ENCODE measurements around the gene DCAF8L1.
"Not testable (repeated sequence)": the region's sequence is repeated elsewhere in the genome, so short reads cannot be mapped to it uniquely, and the experiment has no call there.

The DCAF8L1 gene

GRCh38 chrX:27981349-27981748, at the start of gene DCAF8L1:
TSS of gene DCAF8L1 (minus strand) at chrX:27981449. CDS start at chrX:27981334, 115 bp downstream.
- DNase-seq (ENCODE audit: low read depth in 1 of 2, low spot score in 1 of 2): no peak

GRCh38 chrX:28022371-28022770, 41.1 kb upstream of the DCAF8L1 start:
- DNase-seq (ENCODE audit: low read depth in 1 of 2, low spot score in 1 of 2): no peak

GRCh38 chrX:28016823-28017222, 35.6 kb upstream of the DCAF8L1 start:
- DNase-seq (ENCODE audit: low read depth in 1 of 2, low spot score in 1 of 2): no peak

GRCh38 chrX:28015993-28016392, 34.7 kb upstream of the DCAF8L1 start:
- DNase-seq (ENCODE audit: low read depth in 1 of 2, low spot score in 1 of 2): no peak

- no peak for DNase-seq (ENCODE audit: low read depth in 1 of 2, low spot score in 1 of 2)
These were observed 29.6 kb upstream of the DCAF8L1 start for GRCh38 chrX:28010875-28011274.

- no peak for DNase-seq (ENCODE audit: low read depth in 1 of 2, low spot score in 1 of 2)
These were observed 17.4 kb upstream of the DCAF8L1 start for GRCh38 chrX:27998666-27999065.

GRCh38 chrX:27997622-27998021, 16.4 kb upstream of the DCAF8L1 start:
- DNase-seq (ENCODE audit: low read depth in 1 of 2, low spot score in 1 of 2): no peak

GRCh38 chrX:27996132-27996531, 14.9 kb upstream of the DCAF8L1 start:
- DNase-seq (ENCODE audit: low read depth in 1 of 2, low spot score in 1 of 2): no peak

- no peak for DNase-seq (ENCODE audit: low read depth in 1 of 2, low spot score in 1 of 2)
These were observed 14.4 kb upstream of the DCAF8L1 start for GRCh38 chrX:27995611-27996010.

GRCh38 chrX:27987862-27988646, 6.8 kb upstream of the DCAF8L1 start:
- no peak for DNase-seq (ENCODE audit: low read depth in 1 of 2, low spot score in 1 of 2)

- DNase-seq (ENCODE audit: low read depth in 1 of 2, low spot score in 1 of 2): not testable (repeated sequence)
These were observed 4.3 kb downstream of the DCAF8L1 start for GRCh38 chrX:27976934-27977333.

- DNase-seq (ENCODE audit: low read depth in 1 of 2, low spot score in 1 of 2): no peak
These were observed 5.0 kb downstream of the DCAF8L1 start for GRCh38 chrX:27976284-27976683.

- DNase-seq (ENCODE audit: low read depth in 1 of 2, low spot score in 1 of 2): no peak
These were observed 12.4 kb downstream of the DCAF8L1 start for GRCh38 chrX:27968878-27969277.

- DNase-seq (ENCODE audit: low read depth in 1 of 2, low spot score in 1 of 2): no peak
These were observed 12.9 kb downstream of the DCAF8L1 start for GRCh38 chrX:27968352-27968751.

- DNase-seq (ENCODE audit: low read depth in 1 of 2, low spot score in 1 of 2): no peak
These were observed 14.3 kb downstream of the DCAF8L1 start for GRCh38 chrX:27966955-27967354.

GRCh38 chrX:27966492-27966891, 14.8 kb downstream of the DCAF8L1 start:
- no peak for DNase-seq (ENCODE audit: low read depth in 1 of 2, low spot score in 1 of 2)

- not testable (repeated sequence) for DNase-seq (ENCODE audit: low read depth in 1 of 2, low spot score in 1 of 2)
These were observed 15.9 kb downstream of the DCAF8L1 start for GRCh38 chrX:27965348-27965747.

- no peak for DNase-seq (ENCODE audit: low read depth in 1 of 2, low spot score in 1 of 2)
These were observed 16.8 kb downstream of the DCAF8L1 start for GRCh38 chrX:27964432-27964831.

- not testable (repeated sequence) for DNase-seq (ENCODE audit: low read depth in 1 of 2, low spot score in 1 of 2)
These were observed 20.8 kb downstream of the DCAF8L1 start for GRCh38 chrX:27960410-27960809.

- DNase-seq (ENCODE audit: low read depth in 1 of 2, low spot score in 1 of 2): no peak
These were observed 28.1 kb downstream of the DCAF8L1 start for GRCh38 chrX:27953171-27953570.

- DNase-seq (ENCODE audit: low read depth in 1 of 2, low spot score in 1 of 2): no peak
These were observed 47.9 kb downstream of the DCAF8L1 start for GRCh38 chrX:27933361-27933760.

Data from activated T-helper 1 cell treated with anti-CD3 and anti-CD28 coated beads, Interleukin-2, amount 50 U/mL, for 16 hours (primary cell).